SW 1271 (cell line): Measurements from ENCODE around the gene TIPIN.
A peak's percentile ranks its signal among the peaks of the same experiment; 100 is the strongest.
"Not testable (repeated sequence)": the region's sequence is repeated elsewhere in the genome, so short reads cannot be mapped to it uniquely, and the experiment has no call there.

Experiments used
- DNase-seq, 2 experiments: peaks; one replicate each; lab custom pipeline; 2025; lab: John Stamatoyannopoulos, UW

TIPIN gene, protein sequence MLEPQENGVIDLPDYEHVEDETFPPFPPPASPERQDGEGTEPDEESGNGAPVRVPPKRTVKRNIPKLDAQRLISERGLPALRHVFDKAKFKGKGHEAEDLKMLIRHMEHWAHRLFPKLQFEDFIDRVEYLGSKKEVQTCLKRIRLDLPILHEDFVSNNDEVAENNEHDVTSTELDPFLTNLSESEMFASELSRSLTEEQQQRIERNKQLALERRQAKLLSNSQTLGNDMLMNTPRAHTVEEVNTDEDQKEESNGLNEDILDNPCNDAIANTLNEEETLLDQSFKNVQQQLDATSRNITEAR

GRCh38 chr15:66356359-66357236 is at the start of gene TIPIN:
TSS of gene TIPIN (minus strand) at chr15:66356685. CDS start at chr15:66352947, 3,738 bp downstream.
- DNase-seq = peak; percentile 92 to 96

DNA sequence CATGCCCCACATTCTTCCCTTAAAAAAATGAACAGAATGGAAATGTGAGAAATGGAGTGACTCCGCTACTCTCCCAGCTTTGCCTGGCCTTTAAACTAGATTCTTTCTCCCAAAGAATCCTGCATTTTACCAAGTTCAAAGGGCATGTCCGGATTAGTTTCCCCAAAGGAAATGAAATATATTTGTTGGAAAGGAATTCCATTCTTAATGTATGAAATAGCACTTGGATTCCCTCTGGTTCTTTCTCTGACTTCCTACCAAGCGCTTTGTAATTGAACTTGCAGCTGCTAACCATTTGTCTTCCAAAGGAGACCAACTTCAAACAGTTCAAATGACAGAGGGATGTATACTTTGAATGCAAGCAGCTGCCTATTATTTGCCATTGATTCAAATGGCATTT is 49.1 kb upstream of the TIPIN start:
- no peak for DNase-seq

DNA sequence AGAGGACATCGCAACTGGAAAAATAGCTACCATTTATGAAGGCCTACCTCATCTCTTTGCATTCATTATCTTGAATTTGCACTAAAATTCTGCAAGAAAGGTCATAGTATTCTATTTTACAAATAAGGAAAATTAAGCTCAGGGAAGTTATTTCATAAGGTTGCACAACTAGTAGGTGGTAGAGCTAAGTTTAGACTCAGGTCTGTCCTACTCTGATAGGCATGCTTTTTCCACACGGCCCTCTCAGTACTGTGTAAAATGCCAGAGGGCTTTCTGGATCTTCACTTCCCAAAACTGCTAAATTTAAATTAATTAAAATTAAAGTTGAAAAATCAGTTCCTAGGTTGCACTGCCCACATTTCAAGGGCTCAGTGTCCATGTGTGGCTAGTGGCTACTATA is 48.5 kb upstream of the TIPIN start:
- DNase-seq = no peak

DNA sequence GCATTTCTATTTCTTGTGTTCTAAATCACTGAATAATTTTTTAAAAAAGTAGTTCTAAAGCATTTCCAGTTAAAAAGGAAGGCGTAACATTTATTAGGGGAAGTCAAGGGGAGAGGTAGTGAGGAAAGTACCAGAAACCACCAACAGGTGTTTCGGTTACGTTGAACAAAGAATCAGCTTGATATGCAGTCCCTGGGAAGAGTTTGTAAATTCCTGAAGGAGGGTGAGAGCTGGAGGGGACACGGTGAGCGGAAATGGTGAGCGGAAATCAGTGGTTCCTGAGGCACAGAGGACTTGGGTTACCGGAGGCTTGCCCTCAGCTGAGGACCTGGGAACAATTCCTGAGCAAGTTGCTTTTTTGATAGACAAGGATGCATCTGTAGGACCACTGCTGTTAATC is 48.0 kb upstream of the TIPIN start:
- DNase-seq = no peak

GRCh38 chr15:66404122-66404521 is 47.6 kb upstream of the TIPIN start:
- DNase-seq = no peak

DNA sequence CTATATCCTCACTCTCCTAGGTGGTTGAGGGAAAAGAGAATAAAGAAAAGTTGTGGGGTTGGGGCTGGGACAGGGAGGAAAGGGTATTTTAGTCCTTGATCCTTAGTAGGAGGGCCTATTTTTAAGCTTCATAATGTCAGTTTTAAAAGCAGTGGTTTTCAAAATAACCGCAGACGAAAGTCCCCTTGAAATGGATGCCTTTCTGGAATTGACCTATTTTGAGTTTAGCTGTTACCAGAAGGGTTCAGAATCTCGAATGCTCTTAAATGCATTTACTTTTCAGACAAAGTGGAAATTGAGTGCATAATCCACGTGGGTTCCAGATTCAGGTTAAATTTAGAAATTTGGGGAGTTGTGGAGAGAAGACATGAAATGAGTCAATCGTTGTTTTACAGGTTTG is 46.8 kb upstream of the TIPIN start:
- no peak for DNase-seq

DNA sequence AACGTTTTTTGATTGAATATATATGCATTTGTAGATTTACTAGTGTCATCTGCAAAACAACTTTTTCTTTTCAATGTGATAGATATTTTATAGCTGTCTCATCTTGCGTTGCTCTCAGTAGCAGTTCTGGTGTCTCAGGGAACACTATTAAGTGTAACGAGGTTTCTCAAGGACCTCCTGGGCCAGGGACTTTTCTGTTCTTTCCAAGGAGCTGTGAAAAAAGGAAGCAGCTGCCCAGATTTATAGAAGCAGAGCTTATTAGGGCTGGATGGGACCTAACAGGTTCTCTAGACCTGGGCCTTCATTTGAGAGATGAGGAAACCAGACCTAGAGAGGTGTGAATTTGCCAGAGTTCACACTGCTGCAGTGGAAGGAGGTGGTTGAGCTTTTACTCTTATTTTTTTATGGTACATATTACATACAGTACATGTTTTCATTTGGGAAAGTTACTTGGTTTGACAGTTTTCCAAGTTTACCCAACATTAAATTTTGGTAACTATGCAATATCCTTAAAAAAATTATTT is 46.3 kb upstream of the TIPIN start:
- no peak for DNase-seq

DNA sequence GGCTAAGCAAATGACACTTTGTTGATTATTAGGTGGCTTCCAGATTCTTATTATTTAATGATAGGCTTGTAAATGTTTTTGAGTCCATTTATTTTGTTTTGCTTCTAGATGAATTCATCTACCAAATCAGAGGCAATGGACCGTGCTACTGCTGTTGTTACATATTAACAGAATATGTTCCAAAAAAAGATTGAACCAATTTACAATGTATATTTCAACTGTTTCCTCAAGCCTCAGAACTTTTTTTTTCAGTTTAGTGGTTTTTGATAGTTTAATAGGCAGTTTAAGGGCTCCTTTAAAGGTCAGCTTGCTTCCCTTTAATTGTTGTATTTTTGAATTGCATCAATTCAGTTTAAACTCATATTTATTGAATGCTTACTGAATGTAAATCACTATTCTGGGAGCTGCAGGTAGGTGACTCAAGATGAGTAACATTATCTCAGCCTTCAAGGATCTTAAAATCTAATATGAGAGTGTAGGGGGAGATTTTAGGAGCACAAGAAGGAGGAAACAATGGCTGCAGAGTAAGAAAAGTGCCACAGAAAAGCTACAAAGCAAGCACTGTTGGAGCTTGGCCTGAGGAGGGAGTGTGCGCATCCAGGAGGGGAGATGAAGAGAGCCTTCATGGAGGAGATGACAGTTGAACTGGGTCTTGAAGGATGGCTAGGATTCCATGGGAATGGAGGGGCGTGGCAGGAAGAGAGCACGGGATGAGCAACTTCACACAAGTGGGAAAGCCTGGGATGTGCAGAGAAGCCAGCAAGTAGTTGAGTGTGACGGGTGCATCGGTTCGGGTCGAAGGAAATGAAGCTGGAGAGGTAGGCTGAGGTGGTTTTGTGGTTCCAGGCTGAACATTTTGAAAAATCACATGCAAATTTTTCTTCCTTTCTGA is 44.9 kb upstream of the TIPIN start:
- DNase-seq = no peak

DNA sequence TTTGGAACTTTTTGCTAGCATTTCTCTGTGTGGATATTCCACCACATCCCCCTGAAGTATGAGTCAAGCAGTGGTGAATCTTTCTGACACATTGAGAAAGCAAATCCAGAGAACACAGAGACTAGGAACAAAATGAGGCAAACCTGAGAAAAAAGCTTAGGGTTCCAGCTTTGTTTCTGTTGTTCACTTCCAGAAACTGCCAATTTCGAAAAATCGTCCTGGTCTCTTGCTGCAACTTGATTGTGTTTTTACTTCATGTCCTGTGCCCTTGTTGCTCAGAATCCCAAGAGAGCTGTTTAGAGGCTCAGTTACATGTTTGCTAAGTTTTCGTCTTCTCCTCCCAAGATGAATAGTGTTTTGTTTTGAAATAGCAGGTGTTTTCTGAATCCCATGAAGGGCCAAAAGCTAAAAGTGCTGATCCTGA is 43.9 kb upstream of the TIPIN start:
- no peak for DNase-seq

- DNase-seq = no peak
Observed at GRCh38 chr15:66399276-66399675, 42.8 kb upstream of the TIPIN start.

DNA sequence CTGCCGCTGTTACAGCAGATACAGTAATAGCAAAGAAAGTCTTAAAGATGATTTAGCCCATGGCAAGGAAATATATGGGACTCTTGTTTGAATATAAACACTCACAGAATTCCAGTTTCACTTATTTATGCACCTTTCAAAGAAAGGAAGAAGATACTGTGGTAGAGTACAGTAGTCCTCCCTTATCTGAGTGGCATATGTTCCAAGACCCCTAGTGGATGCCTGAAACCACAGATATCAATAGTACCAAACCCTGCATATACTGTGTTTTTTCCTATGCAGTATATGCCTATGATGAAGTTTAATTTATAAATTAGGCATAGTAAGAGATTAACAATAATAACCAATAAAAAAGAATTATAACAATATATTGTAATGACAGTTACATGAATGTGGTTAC is 38.4 kb upstream of the TIPIN start:
- no peak for DNase-seq

- no peak for DNase-seq
Observed at GRCh38 chr15:66394472-66394871, 38.0 kb upstream of the TIPIN start.

- not testable (repeated sequence) for DNase-seq
Observed at GRCh38 chr15:66393037-66393436, 36.6 kb upstream of the TIPIN start.

DNA sequence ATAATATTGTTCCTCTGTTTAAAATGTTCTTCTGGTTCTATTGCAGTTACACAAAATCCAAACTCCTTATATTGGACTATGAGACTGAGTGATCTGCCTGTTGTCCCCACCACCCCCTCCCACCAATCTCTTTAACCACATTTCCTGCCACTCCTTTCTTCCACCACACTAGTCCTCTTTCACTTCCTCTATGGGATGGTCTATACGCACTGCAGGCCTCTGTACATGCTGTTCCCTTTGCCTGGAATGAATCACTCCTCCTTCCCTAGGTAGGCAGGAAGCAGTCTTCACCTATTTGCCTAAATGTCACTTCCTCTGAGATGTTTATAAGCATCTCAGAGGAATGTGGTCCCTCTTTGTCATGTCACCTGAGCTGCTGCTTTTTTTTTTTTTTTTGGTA is 34.2 kb upstream of the TIPIN start:
- no peak for DNase-seq

DNA sequence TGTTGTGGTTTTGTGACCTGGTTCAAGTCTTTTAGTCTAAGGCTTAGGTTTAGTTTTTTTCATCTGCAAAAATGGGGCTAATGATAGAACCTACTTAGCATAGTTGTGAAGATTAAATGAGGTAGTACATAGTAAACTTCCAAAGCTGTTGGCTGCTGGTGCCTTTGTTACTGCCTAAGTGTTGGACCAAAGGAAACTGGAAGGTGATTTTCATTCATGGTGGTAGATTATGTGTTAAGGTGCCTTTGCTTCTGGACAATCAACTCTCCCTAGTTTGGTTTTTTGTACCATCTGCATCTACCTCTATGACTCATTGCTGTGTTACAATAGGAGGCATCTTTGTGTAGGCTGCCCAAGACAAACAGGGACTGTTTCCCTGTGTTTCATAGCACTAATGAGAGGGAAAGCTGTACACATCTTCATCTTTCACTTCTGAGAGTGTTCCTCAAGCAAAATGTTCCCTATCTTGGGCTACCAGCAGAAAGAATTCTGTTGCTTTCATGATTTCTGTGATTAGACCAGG is 33.4 kb upstream of the TIPIN start:
- DNase-seq = no peak

DNA sequence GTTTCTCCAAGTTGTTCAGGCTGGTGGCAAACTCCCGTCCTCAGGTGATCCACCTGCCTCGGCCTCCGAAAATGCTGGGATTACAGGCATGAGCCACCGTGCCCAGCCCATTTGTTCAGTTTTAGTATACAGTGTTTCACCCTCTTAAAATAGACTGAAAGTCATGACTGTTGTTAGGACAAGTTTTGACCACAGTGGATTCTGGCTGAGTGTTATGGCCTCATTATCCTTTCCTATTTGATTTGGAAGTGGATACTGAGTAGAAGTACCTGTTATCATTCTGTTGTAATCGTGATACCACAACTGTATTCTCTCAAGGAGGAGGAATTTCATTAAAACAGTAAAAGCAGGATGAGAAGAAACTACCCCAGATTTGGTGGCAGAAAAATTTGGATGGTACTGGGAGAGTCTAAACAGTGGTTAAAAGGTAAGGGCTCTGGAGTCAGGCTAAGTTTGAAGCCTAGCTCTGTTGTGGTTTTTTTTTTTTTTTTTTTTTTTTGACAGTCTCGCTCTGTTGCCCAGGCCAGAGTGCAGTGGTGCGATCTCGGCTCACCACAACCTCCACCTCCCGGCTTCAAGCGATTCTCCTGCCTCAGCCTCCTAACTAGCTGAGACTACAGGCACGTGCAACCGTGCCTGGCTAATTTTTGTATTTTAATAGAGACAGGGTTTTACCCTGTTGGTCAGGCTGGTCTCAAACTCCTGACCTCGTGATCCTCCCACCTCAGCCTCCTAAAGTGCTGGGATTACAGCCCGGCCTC is 32.8 kb upstream of the TIPIN start:
- DNase-seq = no peak

DNA sequence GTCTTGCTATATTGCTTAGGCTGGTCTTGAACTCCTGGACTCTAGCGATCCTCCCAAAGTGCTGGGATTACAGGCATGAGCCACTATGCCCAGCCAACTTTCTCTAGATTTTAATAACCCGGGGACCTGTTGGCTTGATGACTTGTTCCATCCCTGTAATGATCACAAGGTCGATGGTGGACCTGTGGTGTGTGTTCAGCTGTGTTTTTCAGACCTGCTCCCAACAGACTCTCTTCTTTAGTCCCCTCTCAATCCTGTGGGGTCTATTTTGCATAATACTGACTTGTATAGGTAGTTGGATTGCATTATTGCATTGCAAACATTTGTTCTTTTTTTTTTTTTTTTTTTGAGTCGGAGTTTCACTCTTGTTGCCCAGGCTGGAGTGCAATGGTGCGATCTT is 32.1 kb upstream of the TIPIN start:
- DNase-seq = no peak

GRCh38 chr15:66388043-66388363 is 31.5 kb upstream of the TIPIN start:
- no peak for DNase-seq

DNA sequence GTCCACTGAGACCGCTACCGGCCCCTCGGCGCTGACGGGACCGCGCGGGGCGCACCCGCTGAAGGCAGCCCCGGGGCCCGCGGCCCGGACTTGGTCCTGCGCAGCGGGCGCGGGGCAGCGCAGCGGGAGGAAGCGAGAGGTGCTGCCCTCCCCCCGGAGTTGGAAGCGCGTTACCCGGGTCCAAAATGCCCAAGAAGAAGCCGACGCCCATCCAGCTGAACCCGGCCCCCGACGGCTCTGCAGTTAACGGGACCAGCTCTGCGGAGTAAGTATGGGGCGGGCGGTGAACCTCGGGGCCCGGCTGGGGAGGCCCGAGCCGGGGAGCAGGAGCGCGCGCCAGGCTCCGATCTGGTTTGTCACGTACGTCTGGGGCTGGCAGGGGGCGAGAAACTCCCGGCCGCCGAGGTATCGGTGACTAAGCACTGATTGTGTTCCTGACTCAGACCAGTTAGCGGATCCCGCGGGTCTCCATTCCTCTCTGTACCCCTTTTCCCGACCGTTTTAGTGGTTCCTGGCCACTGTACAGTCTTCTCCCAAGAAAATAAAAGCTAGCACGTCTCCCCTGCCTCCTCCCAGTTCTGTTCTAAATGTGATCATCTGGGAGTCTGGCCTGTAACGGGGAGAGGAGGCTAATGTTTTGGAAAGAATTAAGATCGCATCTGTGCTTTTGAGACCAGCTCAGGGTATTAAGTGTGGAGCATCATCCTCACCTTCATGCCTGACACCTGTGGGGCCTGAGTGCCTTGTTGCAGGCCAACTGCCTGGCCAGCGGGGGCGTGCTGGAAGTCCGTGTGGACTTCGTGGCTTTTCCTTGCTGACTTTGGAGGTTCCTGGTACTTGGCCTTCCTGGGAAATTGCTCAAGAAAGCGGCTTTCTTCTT is 30.9 kb upstream of the TIPIN start:
- DNase-seq = peak; percentile 21 to 77
